Lower lobe of right lung (tissue), 2 donors: ENCODE data around the gene CREB3L2. TPM values are rescaled to one million over a fixed set of nuclear protein-coding genes. Genes with fewer than 3 reads are reported as not detected.

ENCODE experiments used
- ATAC-seq, 2 donors: fragments of 200-7000 bp; cut with Tn5 transposase; one replicate each; pipeline ENCODE4 v1.9.1; 2020 to 2022; ENCODE audit warnings: mild to moderate bottlenecking in 2 of 2, moderate library complexity in 2 of 2
- DNase-seq: peaks from one replicate; pipeline ENCODE4 v3.0.0-alpha.2; 2020
- H3K27ac ChIP-seq: fragments of 200-600 bp; one replicate; pipeline ENCODE4 v1.8.0; 2022
- H3K27me3 ChIP-seq: fragments of 200-600 bp; one replicate; pipeline ENCODE4 v1.8.0; 2022; ENCODE audit warnings: low read depth
- H3K36me3 ChIP-seq: fragments of 200-600 bp; one replicate; pipeline ENCODE4 v1.8.0; 2022; ENCODE audit warnings: mild to moderate bottlenecking
- H3K4me1 ChIP-seq: fragments of 200-600 bp; one replicate; pipeline ENCODE4 v1.8.0; 2022
- H3K4me3 ChIP-seq: fragments of 200-600 bp; one replicate; pipeline ENCODE4 v1.8.0; 2022; ENCODE audit warnings: mild to moderate bottlenecking
- H3K9me3 ChIP-seq: fragments of 200-600 bp; one replicate; pipeline ENCODE4 v1.8.0; 2022
- CTCF ChIP-seq: fragments of 200-600 bp; IDR thresholded peaks from one replicate; pipeline ENCODE4 v1.8.0; 2022; ENCODE audit warnings: antibody characterized with exemption, mild to moderate bottlenecking
- intact Hi-C: fragments of 100-400 bp; cut with DNase I; formaldehyde crosslinking; loops from one replicate; pipeline ENCODE4 v1.11.0; 2022
- total RNA-seq: library from RNA; stranded (reverse); fragmentation: NEBNext Ultra II Directional; extraction: Animal tissue kit (Norgen Biotek cat#: 25700); gene quantifications from one replicate; pipeline ENCODE4 v1.2.1, GENCODE V29; 2021
- donor health status: DM: no; HTN: yes; CAD: no; lungs with severe emphysema.

CREB3L2 gene
- total RNA-seq, 1 donor from 2014 or later, result 48.9 TPM

- H3K4me1 ChIP-seq, result peaks cover 45% of the 10 kb centered on the region
- no peaks in the 10 kb centered on the region for H3K9me3 ChIP-seq
- H3K27me3 ChIP-seq, result no peaks in the 10 kb centered on the region
- H3K4me3 ChIP-seq, result no peak overlapping the region
- no peak for TF ChIP-seq CTCF
- DNase-seq (no peak), ATAC-seq (peak in 1 of 2 donors; percentile 51)
- no peak overlapping the region for H3K27ac ChIP-seq
- intact Hi-C loops, result no loop called here
- no peaks in the 10 kb centered on the region for H3K36me3 ChIP-seq
These were observed 61.0 kb downstream of the CREB3L2 start for GRCh38 chr7:137940656-137941518.

GRCh38 chr7:137940218-137940617 lies 61.7 kb downstream of the CREB3L2 start:
- H3K27ac ChIP-seq, result no peak overlapping the region
- H3K4me1 ChIP-seq, result peaks cover 52% of the 10 kb centered on the region
- ATAC-seq (no peak), DNase-seq (no peak)
- no peak overlapping the region for H3K4me3 ChIP-seq
- no peaks in the 10 kb centered on the region for H3K36me3 ChIP-seq
- intact Hi-C loops, result no loop called here
- no peak for TF ChIP-seq CTCF
- H3K9me3 ChIP-seq, result no peaks in the 10 kb centered on the region
- H3K27me3 ChIP-seq, result no peaks in the 10 kb centered on the region

DNA sequence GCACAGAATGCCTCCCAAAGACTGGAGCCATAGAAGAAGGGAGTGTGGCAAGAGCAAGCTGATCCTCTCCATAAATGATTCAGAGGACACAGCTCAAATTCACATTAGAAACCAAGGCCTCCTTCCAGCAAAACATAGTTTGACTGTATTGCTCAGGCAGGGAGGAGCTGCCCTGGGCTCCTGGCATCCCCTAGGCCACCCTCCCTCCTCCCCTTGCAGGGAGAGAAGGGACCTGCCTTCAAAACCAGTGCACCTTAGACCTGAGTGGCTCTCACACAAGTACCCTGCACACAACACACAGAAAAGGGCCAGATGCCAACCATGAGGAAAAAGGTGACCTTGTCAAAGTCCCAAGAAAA lies 64.7 kb downstream of the CREB3L2 start:
- Histone ChIP-seq H3K27me3 (no peaks in the 10 kb centered on the region), H3K4me1 (peaks cover 63% of the 10 kb centered on the region), H3K27ac (peak overlapping the region; percentile 75), H3K4me3 (no peak overlapping the region), H3K9me3 (no peaks in the 10 kb centered on the region), H3K36me3 (no peaks in the 10 kb centered on the region)
- no peak for TF ChIP-seq CTCF
- ATAC-seq, result peak; percentile 50 to 66
- intact Hi-C loops, result no loop called here
- no peak for DNase-seq

DNA sequence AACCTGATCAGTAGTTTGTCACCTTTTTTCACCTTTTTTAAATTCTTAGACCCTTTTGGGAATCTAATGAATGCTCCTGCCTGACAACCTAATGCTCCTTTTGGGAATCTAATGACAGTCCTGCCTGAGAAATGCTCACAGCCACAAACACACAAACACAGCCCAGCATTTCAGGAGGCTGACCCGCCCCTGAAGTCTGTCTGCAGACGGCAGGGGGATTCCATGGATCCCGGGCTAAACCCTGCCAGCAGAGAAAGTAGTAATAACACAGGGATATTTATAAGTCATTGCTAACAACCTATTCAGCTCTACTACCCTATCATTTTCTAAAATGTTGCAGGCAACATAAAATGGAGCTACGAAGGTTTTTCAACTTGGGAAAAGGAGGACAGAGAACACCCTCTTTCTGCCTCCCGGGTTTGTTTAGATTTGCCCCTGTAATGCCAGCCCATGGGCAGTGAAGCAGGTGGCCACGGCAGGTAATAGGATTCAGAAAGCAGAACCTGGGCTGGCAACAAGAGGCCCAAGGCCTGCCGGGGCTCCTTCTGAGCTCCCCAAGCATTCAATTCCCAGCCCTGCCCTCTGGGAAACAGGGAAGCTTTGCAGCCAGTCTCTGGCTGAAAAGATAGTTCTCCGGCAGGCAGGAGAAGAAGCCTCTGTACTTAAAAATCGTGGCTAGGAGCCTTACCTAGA lies 65.2 kb downstream of the CREB3L2 start:
- Histone ChIP-seq H3K27ac (peak overlapping the region; percentile 75), H3K4me1 (peaks cover 69% of the 10 kb centered on the region), H3K9me3 (no peaks in the 10 kb centered on the region), H3K27me3 (no peaks in the 10 kb centered on the region), H3K36me3 (no peaks in the 10 kb centered on the region), H3K4me3 (no peak overlapping the region)
- DNase-seq (no peak), ATAC-seq (no peak)
- no peak for TF ChIP-seq CTCF
- intact Hi-C loops, result no loop called here

DNA sequence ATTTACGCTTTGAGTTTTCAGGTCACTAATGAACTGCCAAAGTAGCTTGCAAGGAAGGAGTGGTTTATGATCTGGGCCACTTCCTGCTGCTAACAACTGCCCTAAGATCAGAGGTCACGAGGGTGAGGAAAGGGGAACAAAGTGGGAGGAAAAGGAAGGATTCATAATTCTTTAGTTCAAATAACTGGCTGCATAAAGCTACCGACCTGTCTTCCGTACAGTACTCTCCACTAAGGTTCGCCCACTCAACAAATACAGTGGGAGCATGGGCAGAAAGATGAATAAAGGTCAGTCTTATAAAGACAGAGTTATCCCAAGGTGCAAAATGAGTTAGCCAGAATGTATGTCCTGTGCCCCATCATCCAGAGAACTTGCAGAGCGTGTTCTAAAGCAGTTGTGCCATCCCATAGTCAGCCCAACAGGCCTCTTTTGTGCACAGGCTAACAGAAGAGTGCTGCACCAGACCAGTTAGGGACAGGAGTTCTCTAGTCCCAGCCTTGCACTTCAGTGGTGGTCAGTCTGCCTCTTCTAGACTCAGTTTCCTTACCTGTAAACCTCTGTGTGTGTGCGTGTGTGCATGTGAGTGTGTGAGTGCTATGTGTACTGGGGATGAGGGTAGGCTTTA lies 65.9 kb downstream of the CREB3L2 start:
- Histone ChIP-seq H3K36me3 (no peaks in the 10 kb centered on the region), H3K4me1 (peaks cover 72% of the 10 kb centered on the region), H3K27me3 (no peaks in the 10 kb centered on the region), H3K27ac (peak overlapping the region; percentile 75), H3K4me3 (peak overlapping the region; percentile 35), H3K9me3 (no peaks in the 10 kb centered on the region)
- ATAC-seq, result peak; percentile 61 to 67
- DNase-seq, result no peak
- TF ChIP-seq CTCF, result no peak
- intact Hi-C loops, result no loop called here
